ENCODE results near the gene SBNO1. TPM values are rescaled to one million over a fixed set of nuclear protein-coding genes. Genes with fewer than 3 reads are reported as not detected.
"Not testable (repeated sequence)": the region's sequence is repeated elsewhere in the genome, so short reads cannot be mapped to it uniquely, and the experiment has no call there.

SBNO1 gene
- total RNA-seq, 4 donors from 2014 or later = 18.6 to 26.4 (median 20.6) TPM

DNA sequence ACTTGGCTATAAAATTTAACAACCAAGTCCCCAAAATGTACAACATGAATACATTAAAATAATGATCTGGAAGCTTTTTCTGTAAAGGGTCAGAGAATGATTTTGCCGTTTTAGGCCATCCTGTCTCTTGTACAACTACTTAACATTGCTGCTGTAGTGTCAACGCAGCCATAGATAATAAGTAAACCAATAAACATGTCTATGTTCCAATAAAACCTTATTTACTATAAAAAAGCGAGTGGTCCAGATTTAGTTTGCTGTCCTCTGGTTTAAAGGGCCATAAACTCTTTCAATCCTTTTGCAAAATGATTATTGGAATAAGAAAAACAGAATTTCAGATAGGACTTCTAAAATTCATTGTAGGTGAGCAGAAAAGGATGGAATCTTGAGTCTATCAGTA lies 29.2 kb downstream of the SBNO1 start:
- DNase-seq (ENCODE audit: low spot score) (no peak), ATAC-seq (ENCODE audit: low FRiP score) (no peak)
- TF ChIP-seq, protein P1, sequence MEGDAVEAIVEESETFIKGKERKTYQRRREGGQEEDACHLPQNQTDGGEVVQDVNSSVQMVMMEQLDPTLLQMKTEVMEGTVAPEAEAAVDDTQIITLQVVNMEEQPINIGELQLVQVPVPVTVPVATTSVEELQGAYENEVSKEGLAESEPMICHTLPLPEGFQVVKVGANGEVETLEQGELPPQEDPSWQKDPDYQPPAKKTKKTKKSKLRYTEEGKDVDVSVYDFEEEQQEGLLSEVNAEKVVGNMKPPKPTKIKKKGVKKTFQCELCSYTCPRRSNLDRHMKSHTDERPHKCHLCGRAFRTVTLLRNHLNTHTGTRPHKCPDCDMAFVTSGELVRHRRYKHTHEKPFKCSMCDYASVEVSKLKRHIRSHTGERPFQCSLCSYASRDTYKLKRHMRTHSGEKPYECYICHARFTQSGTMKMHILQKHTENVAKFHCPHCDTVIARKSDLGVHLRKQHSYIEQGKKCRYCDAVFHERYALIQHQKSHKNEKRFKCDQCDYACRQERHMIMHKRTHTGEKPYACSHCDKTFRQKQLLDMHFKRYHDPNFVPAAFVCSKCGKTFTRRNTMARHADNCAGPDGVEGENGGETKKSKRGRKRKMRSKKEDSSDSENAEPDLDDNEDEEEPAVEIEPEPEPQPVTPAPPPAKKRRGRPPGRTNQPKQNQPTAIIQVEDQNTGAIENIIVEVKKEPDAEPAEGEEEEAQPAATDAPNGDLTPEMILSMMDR (IDR thresholded peaks at IDR 0.05) = no peak

DNA sequence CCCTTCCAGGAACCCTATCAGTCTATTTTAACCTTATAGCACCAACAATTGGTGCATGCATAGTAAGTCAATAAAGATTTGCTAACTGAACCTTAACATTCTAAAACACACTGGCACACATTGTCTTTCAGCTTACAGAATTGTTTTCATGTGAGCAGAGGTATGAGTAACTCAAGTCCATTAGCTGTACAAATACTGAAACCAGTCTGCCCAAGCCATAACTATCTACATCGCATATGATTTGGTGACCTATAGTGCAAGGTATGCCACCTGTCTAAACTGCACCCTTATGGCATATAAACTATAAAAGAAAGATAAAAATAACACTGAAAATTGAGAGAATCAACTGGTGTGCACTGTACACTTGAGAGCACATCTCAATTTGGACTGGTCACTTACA lies 34.8 kb downstream of the SBNO1 start:
- ATAC-seq (ENCODE audit: low FRiP score) = no peak
- TF ChIP-seq, protein P1 (IDR thresholded peaks at IDR 0.05) = no peak

DNA sequence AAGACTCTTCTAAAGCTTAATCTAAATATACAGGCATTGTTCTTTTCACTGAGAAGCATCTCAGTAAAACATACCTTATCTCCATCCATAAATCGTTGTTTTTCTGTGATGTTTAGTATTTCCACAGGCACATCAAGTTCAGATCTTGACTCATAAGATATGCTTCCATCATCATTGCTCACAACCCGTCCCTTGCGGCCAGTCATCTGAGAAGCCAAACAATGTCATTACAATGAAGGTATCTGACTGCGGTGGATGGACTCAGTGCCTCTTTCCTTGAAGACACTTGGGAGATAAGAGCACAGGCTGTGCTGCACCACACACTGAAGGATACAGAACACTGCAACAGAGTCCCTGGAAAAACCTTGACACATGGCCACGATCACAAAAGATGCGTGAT lies 44.8 kb downstream of the SBNO1 start:
- TF ChIP-seq, protein P1 (IDR thresholded peaks at IDR 0.05) = no peak
- no peak for DNase-seq (ENCODE audit: low spot score)
- ATAC-seq (ENCODE audit: low FRiP score) = no peak

More for the DNA sequence above, 34.8 kb downstream of the SBNO1 start:
- DNase-seq (ENCODE audit: low spot score) = no peak

DNA sequence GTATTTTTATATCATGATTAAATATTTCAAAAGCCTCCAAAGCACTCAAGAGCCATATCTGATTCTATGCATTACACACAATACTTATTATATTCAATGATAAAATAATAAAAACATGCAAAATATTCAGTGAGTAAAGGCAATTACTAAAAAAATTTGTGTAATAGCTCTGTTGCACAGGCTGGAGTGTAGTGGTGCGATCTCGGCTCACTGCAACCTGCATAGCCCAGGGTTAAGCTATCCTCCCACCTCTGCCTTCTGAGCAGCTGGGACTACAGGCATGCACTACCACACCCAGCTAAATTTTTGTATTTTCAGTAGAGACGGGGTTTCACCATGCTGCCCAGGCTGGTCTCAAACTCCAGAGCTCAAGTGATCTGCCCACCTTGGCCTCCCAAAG lies 45.4 kb downstream of the SBNO1 start:
- DNase-seq (ENCODE audit: low spot score) = no peak
- no peak for ATAC-seq (ENCODE audit: low FRiP score)
- TF ChIP-seq, protein P1 (IDR thresholded peaks at IDR 0.05) = no peak

DNA sequence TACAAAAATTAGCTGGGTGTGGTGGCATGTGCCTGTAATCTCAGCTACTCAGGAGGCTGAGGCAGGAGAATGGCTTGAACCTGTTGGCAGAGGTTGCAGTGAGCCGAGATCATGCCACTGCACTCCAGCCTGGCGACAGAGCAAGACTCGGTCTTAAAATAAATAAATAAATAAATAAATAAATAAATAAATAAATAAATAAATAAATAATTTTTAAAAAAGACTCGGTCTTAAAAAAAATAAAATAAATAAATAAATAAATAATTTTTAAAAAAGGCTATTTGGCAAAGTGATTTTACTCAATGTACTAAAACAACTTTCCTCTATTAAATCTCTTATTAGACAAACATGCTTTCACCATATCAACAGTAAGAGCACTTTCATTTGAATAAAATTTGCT lies 51.6 kb downstream of the SBNO1 start:
- DNase-seq (ENCODE audit: low spot score); ATAC-seq (ENCODE audit: low FRiP score): not testable (repeated sequence)

DNA sequence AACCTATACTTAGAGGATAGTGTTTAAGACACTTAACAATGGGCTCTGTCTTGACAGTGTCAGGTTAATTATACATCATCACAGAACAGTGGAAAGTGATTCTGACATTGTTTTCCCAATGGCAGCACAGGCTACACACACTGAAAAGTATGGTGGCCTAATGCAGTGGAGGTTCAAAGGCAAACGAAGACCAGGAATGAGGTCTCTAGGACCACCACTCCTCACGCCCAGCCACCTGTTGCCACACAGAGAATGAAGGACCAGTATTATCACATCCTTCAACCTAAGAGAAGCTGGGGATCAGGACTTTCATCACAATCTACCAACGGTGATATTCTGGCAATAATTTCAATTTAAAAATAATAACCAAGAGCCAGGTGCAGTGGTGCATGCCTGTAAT lies 58.4 kb downstream of the SBNO1 start:
- ATAC-seq (ENCODE audit: low FRiP score) (no peak), DNase-seq (ENCODE audit: low spot score) (no peak)
- TF ChIP-seq, protein P1 (IDR thresholded peaks at IDR 0.05) = no peak

DNA sequence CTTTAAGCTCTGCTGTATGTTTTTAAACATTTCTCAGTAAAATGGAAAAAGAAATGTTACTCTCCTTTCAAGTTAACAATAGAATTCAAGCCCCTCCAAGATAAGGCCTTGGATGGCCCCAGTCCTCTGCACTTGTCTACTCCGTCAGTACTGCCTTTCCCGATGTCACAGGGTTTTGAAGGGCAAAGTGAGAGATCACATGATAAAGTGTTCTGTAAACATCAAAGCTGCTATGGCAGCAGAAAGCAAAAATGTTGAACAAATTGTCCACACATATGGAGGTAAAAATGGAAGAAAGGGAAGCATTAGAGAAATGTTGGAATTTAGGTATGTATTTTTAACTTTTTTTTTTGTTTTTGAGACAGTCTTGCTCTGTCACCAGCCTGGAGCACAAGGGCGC lies 59.5 kb downstream of the SBNO1 start:
- no peak for DNase-seq (ENCODE audit: low spot score)
- ATAC-seq (ENCODE audit: low FRiP score) = no peak
- TF ChIP-seq, protein P1 (IDR thresholded peaks at IDR 0.05) = no peak

Measured in omental fat pad (tissue), 4 donors.